ENCODE results near the gene CRYGN.
A peak's percentile ranks its signal among the peaks of the same experiment; 100 is the strongest.

Gene CRYGN

DNA sequence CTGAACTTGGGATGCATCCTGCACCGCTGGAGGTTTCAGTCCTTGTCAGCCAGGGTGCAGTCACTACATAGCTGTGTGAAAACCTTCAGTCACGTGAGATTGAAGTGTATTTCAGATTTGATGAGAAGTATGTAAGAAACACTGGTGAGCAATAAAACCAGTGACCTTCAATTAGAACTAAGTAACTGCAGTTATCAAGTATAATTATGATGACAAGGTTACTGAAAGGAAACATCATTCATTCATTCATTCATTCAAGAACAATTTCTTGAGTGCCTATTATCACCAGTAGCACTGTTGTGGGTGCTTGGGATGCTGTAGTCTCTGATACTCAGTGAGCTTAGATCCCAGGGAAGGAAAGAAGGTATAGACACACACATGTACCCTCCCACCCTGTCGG is 46.1 kb upstream of the CRYGN start:
- Histone ChIP-seq H3K27me3 (ENCODE audit: insufficient read depth, low read depth) (no peaks in the 10 kb centered on the region), H3K4me1 (ENCODE audit: low read depth, poor library complexity, severe bottlenecking) (peaks cover 34% of the 10 kb centered on the region), H3K4me3 (IDR thresholded peaks at IDR 0.05; ENCODE audit: insufficient read depth, low read depth, low read length) (no peak overlapping the region), H3K36me3 (ENCODE audit: insufficient read depth) (peaks cover 25% of the 10 kb centered on the region; the same call in 1 of the 2 replicates), H3K79me2 (ENCODE audit: insufficient read depth, low read depth) (peaks cover 96% of the 10 kb centered on the region), H3K9ac (no peak overlapping the region), H2AFZ (ENCODE audit: low read depth) (no peak overlapping the region), H3K4me2 (no peak overlapping the region), H3K27ac (no peak overlapping the region), H4K20me1 (ENCODE audit: insufficient read depth) (peaks cover 41% of the 10 kb centered on the region)
- TF ChIP-seq, protein P1, sequence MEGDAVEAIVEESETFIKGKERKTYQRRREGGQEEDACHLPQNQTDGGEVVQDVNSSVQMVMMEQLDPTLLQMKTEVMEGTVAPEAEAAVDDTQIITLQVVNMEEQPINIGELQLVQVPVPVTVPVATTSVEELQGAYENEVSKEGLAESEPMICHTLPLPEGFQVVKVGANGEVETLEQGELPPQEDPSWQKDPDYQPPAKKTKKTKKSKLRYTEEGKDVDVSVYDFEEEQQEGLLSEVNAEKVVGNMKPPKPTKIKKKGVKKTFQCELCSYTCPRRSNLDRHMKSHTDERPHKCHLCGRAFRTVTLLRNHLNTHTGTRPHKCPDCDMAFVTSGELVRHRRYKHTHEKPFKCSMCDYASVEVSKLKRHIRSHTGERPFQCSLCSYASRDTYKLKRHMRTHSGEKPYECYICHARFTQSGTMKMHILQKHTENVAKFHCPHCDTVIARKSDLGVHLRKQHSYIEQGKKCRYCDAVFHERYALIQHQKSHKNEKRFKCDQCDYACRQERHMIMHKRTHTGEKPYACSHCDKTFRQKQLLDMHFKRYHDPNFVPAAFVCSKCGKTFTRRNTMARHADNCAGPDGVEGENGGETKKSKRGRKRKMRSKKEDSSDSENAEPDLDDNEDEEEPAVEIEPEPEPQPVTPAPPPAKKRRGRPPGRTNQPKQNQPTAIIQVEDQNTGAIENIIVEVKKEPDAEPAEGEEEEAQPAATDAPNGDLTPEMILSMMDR (conservative IDR thresholded peaks at IDR 0.05; ENCODE audit: low read depth, low read length) = no peak

DNA sequence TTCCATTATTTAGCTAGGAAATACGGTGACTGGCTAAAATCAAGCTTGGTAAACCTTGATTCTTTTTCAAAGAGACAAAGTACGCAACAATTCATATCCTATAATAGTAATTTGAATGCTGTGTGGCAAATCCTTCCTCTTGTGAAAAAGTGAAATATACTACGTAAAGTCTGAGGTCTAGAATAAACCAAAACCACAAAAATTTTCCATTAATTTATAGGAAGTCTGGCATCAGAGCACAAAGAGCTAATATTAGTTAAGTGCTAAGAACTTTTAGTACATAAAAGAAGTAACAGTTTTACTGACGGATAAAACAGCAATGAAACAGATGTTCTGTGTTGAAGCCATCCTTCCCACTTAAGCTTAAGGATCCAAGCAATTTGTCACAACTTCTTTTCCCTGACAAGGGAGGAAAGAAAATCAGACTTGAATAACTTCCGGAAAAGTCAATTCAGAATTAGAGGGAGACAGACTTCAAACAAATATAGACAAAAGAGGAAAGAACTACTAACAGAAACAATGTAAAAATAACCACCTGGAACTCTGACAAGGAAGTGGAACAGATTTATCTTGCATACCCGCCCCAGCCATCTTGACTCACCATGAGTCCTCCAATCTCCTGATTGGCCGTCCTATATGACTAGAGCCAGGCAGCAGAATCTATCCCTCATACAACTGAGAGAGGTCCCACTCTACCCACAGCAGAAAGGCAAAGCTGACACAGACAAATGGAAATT is 45.2 kb upstream of the CRYGN start:
- H3K4me1 ChIP-seq (ENCODE audit: low read depth, poor library complexity, severe bottlenecking) = peaks cover 39% of the 10 kb centered on the region
- H3K79me2 ChIP-seq (ENCODE audit: insufficient read depth, low read depth) = peaks cover 96% of the 10 kb centered on the region
- no peak overlapping the region for H3K4me3 ChIP-seq (IDR thresholded peaks at IDR 0.05; ENCODE audit: insufficient read depth, low read depth, low read length)
- peaks cover 46% of the 10 kb centered on the region for H4K20me1 ChIP-seq (ENCODE audit: insufficient read depth)
- no peak overlapping the region for H2AFZ ChIP-seq (ENCODE audit: low read depth)
- no peak overlapping the region for H3K4me2 ChIP-seq
- H3K27me3 ChIP-seq (ENCODE audit: insufficient read depth, low read depth) = no peaks in the 10 kb centered on the region
- TF ChIP-seq, protein P1 (conservative IDR thresholded peaks at IDR 0.05; ENCODE audit: low read depth, low read length) = no peak
- H3K9ac ChIP-seq = no peak overlapping the region
- H3K27ac ChIP-seq = peak overlapping the region; percentile 3; the same call in 1 of the 2 replicates
- H3K36me3 ChIP-seq (ENCODE audit: insufficient read depth) = peaks cover 25% of the 10 kb centered on the region; the same call in 1 of the 2 replicates

DNA sequence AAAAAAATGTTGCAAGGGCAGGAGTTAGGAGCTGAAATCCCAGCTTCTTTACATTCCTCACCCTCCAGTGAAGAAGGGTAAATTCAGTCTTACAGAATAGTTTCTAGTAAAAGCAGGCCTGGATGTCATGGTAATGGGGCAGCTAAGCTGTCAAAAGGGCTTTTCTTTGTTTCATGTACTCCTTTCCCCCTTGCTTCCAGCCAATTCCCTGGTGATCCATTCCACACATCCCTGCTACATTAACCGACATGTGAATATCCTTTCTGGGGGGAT is 43.7 kb upstream of the CRYGN start:
- H3K27me3 ChIP-seq (ENCODE audit: insufficient read depth, low read depth) = no peaks in the 10 kb centered on the region
- H3K36me3 ChIP-seq (ENCODE audit: insufficient read depth) = peaks cover 14% of the 10 kb centered on the region; the same call in 1 of the 2 replicates
- no peak overlapping the region for H3K9ac ChIP-seq
- peaks cover 96% of the 10 kb centered on the region for H3K79me2 ChIP-seq (ENCODE audit: insufficient read depth, low read depth)
- no peak overlapping the region for H2AFZ ChIP-seq (ENCODE audit: low read depth)
- H4K20me1 ChIP-seq (ENCODE audit: insufficient read depth) = peaks cover 43% of the 10 kb centered on the region
- no peak overlapping the region for H3K4me3 ChIP-seq (IDR thresholded peaks at IDR 0.05; ENCODE audit: insufficient read depth, low read depth, low read length)
- TF ChIP-seq, protein P1 (conservative IDR thresholded peaks at IDR 0.05; ENCODE audit: low read depth, low read length) = no peak
- H3K27ac ChIP-seq = no peak overlapping the region
- H3K4me2 ChIP-seq = no peak overlapping the region
- peaks cover 39% of the 10 kb centered on the region for H3K4me1 ChIP-seq (ENCODE audit: low read depth, poor library complexity, severe bottlenecking)

DNA sequence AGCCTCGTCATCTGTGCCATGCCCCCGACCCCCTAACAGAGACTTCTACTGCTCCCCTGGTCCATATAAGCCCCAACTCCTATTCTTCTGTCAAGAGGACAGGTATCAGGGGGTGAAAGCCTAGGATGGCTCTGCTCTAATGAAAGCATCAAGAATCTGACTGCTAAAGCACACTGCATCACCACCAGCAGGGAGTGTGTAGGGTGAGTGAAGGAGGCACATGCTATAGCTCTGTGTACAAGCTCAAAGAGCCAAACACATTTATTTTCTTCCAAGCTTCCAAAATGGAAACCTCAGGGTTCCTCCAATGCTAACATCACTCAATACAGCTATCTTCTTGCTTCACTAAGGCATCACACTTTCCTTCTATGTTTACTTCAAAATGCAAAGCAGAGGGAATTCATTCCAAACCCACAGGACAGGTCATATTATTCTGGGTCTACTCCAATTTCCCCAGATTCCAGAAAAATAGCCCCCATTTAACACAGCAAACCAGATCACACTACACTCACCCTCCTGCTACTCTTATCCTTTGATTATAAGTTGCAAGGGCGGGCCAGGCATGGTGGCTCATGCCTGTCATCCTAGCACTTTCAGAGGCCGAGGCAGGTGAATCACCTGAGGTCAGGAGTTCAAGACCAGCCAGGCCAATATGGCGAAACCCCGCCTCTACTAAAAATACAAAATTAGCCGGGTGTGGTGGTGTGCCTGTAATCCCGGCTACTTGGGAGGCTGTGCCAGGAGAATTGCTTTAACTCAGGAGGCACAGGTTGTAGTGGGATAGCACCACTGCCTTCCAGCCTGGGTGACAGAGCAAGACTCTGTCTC is 43.2 kb upstream of the CRYGN start:
- Histone ChIP-seq H4K20me1 (ENCODE audit: insufficient read depth) (peaks cover 37% of the 10 kb centered on the region), H3K4me1 (ENCODE audit: low read depth, poor library complexity, severe bottlenecking) (peaks cover 40% of the 10 kb centered on the region), H3K27me3 (ENCODE audit: insufficient read depth, low read depth) (no peaks in the 10 kb centered on the region), H3K4me3 (IDR thresholded peaks at IDR 0.05; ENCODE audit: insufficient read depth, low read depth, low read length) (no peak overlapping the region), H3K9ac (no peak overlapping the region), H3K36me3 (ENCODE audit: insufficient read depth) (peaks cover 9% of the 10 kb centered on the region; the same call in 1 of the 2 replicates), H3K4me2 (no peak overlapping the region), H3K79me2 (ENCODE audit: insufficient read depth, low read depth) (peaks cover 94% of the 10 kb centered on the region), H2AFZ (ENCODE audit: low read depth) (no peak overlapping the region), H3K27ac (peak overlapping the region; percentile 1; the same call in 1 of the 2 replicates)
- TF ChIP-seq, protein P1 (conservative IDR thresholded peaks at IDR 0.05; ENCODE audit: low read depth, low read length) = no peak

Data from KMS-11 (cell line).